ENCODE data around the gene CHTF8.

CHTF8 gene

DNA sequence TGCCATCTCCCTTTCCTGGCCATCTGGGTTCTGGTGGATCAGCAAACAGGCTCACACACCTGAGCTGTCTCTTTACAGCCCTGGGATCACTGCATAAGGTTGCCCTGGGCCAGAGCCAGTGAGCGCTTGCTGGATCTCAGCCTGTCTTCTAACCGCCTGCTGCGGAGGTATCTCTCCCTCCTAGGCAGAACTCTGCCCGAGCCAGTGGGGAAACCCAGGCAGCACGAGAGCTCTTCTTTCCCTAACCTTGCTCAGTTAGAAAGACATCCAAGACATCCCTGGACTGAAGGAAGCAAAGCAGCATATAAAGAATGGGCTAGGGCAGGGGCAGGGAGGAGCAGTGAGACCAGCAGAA is 20.5 kb downstream of the CHTF8 start:
- DNase-seq, result no peak

DNA sequence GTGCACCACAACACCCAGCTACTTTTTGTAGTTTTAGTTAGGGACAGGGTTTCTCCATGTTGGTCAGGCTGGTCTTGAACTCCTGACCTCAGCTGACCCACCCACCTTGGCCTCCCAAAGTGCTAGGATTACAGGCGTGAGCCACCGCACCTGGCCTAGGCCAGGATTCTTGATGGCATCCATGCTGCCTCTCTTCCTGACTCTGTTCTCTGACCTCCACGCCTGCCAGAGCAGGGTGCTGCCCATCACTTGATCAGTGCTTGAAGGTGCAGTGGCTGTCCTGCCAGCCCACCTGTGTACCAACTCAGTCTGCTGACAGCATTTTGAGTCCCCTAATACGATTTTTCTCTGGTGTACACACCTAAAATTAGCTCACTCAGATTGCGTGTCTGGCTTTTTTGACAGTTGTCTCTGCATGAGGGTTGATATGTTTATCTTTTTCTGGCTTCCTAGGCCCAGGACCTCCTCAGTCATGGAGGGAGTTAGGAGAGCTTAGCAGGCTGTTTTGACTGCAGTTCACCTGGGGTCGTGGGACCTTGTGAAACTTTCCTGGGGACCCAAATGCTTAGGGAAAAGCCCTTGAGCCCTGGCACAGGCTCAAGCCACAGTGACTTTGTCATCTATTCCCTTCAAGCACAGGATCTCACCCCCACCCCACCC is 21.0 kb downstream of the CHTF8 start:
- no peak for DNase-seq

DNA sequence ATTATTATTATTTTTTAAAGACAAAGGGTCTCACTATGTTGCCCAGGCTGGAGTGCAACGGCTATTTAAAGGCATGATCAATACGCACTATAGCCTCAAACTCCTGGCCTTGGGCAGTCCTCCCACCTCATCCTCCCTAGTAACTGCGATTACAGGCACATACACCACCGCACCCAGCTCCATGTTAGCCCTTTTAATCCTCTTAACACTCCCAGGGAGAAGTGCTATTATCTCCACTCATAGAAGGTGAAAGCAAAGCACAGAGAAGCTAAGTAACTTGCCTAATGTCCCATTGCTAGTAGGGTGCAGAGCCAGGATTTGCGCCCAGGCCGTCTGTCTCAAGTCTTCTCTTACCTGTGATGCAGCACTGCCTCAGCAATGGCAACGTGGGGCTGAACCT is 22.0 kb downstream of the CHTF8 start:
- DNase-seq, result no peak

DNA sequence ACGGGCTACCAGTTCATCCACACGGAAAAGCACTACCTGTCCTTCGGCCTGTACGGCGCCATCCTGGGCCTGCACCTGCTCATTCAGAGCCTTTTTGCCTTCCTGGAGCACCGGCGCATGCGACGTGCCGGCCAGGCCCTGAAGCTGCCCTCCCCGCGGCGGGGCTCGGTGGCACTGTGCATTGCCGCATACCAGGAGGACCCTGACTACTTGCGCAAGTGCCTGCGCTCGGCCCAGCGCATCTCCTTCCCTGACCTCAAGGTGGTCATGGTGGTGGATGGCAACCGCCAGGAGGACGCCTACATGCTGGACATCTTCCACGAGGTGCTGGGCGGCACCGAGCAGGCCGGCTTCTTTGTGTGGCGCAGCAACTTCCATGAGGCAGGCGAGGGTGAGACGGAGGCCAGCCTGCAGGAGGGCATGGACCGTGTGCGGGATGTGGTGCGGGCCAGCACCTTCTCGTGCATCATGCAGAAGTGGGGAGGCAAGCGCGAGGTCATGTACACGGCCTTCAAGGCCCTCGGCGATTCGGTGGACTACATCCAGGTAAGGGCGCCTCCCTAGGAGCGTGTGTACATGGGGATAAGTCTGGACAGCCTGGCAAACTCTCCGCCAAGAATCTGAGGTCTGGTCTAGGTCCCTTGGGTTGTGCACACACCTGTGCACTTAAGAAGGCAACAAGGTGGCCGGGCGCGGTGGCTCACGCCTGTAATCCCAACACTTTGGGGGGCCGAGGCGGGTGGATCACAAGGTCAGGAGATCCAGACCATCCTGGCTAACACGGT is 22.7 kb downstream of the CHTF8 start:
- no peak for DNase-seq

DNA sequence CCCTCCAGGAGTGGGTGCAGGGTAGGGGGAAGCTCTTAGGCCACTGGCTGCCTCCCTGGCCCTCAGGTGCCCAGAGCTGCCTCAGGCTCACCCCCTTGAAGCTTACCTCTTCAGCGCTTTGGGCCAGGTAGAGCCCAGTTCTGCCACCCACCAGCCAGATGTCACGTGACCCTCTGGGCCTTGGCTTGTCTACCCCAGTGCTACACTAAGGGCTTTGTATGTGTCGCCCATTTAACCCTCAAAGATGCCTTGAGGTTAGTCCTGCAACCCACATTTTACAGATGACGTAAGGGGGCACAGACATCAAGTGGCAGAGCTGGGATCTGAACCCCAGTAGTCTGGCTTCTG is 23.5 kb downstream of the CHTF8 start:
- no peak for DNase-seq

DNA sequence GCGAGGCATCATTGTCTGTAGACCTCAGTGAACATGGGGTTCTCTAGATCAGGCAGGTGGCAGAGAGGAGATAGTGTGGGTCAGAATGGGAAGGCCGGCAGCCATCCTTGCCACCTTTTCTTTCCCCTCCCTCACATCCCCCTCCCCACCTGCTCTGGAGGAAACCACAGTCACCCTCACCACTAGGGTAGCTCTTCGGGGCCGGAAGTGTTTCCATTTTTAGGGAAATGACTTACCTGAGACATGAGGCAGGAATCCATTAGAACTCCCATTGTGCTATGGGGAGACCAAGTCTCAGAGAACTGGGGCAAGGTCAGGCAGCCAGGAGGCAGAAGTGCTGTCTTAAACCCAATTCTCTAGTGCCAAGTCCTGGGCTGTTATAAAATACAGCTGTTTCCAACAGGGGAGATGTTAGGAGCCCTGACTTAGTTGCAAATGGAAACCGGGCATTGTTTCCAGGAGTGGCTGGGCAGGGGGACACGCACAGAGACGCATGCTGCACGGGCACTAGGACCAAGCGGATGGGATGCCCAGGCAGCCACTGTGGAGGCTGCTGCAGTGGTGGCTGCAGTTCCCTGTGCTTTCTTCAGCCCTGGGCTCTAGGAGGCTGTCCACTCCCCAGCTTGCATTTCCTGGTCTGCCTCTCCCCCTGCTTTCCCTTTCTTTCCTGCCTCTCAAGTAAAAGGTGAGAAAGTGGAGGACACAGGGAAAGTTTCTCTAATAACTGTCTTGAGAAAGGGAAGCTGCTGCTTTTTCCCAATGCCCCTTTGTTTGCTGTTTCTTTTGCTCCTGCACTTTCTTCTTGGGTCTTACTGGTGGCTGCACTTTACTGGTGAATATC is 24.1 kb downstream of the CHTF8 start:
- no peak for DNase-seq

DNA sequence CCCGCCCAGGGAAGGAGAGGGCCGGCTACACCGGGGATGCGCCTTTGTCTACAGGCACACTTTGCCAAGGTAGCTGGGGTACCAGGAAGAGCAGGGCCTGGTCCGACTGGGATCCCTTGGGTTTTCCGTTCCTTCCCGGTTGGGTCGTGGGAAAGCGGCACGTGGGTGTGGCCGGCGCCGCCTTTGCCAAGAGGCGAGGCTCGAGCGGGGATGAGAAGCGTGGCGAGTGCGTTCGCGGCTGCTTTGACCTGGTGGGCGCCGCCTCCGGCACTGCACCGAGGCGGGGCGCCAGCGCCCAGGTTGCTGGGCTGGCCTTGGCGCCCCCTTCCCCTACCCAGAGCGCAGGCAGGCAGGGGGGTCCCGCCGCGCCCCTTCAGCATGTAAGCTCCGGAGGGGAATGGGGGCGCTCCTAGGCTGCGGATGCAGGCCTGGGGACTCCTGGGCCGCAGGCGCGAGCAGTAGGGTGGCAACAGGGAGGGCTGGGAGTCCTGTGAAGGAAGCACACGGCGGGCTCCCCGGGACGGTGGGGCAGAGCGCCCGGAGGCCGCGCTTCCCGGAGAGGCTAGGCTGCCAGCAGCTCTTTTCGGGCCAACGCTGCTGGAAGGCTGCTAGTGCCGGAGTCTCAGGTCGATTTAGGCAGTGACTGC is 24.9 kb downstream of the CHTF8 start:
- DNase-seq, result no peak

DNA sequence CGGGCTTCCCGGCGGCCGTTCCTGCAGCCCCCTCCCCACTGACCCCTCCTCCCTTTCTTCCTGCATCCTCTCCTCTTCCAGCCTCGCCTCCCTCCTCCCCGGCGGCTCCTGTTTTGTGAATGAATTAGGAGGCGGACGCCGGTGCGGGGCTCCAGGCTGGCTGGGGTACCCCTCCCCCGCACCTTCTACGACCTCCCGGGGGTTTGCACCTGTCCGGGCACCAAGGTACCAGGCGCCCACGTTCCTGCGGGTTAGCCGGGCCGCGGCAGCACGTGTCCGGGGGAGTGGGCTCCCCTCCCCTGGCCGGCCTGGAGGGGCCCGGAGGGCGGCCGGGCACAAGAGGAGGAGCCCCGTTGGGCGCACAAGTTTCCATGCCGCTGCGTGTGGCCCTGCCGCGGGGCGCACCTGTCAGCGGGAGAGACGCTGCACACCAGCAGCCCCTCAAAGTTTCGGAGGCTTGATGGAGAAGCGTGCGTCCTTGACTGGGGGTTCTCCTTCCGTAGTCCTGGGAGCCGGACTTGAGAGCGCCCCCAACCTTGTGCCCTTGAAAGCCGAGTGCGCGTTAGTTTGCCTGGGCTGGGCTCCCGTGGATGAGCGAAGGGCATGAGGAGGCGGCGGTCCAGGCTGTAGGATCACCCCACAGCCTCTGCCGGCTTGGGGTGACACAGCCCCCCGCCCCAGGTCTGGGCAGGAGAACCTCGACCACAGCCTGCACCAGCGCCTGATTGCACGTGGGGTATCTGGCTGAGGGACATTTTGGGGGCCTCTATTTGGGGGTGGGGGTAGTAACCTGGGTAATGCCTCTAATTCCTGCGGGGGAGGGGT is 25.7 kb downstream of the CHTF8 start:
- DNase-seq, result no peak

DNA sequence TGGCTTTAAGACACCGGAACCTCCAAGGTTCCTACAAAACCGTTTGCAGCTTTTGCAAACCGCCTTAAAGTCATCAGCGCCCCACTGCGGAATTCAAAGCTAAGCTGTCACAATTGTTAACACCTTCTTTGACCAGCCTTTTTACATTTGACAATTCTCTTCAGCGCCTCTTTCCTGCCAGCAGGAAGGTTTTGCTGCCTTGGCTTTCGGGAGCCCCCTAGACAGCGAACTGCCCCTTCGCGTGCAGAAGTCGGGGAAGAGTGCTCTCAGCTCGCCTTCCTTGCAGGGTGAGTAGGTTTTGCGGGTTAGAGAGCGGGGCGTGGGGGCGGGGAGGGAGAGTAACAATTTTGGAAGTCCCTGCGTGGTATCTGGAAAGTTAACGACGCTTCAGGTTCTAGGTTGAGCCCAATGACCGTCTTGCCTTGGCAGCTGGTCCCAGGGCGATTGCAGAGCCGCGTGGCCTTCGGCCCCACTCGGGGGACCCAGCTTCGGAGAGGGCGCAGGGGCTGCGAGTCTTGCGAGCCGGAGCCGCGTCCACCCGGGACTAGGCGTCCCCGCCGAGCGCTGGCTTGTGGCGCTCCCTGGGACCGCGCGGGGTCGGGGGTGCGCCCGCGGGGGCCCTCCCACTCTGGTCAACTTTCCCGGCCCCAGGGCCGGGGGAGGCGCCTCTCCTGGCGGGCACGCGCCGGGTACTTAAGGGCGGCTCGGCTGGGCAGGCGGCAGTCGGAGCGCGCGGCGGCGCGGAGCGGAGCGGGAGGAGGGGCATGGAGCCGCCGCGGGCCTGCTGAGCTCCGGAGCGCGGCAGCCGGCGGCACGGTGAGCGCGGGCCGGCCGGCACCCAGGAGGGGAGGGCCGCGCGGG is 26.7 kb downstream of the CHTF8 start, which contains the start of gene HAS3:
Gene HAS3, plus strand, starts transcription at position 153 of the 861 bp plus-strand sequence. CDS start 3,743 bp downstream, outside the sequence.
- peak; percentile 22 for DNase-seq

DNA sequence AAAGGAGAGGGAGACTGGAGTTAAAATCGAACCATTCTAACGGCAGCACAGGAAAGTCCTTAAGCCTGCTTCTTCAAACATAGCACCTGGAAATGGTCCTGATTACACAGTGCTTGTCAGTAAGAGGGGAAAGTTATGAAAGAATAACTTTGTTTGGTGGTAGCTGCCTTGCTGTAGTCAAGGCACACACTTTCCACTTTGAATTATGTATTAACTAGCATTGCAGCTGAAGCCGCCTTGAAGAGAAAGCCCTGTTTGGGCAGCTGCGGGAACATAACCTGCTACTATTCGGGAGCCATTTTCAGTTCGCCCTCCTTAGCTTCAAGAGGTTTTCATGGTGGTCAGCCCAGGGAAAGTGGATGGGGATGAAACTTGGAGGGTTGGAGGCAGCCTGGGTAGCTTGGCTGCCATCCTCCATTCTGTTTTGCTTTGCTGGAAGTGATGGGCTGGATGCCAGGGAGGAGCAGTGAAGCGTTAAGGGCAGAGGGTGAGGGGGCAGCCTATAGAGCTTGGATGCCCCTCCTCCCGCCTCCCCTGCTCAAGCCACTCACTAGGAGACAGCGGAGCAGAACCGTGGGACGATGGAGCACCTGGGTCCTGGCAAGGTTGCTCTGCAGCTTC is 32.2 kb downstream of the CHTF8 start:
- no peak for DNase-seq

DNA sequence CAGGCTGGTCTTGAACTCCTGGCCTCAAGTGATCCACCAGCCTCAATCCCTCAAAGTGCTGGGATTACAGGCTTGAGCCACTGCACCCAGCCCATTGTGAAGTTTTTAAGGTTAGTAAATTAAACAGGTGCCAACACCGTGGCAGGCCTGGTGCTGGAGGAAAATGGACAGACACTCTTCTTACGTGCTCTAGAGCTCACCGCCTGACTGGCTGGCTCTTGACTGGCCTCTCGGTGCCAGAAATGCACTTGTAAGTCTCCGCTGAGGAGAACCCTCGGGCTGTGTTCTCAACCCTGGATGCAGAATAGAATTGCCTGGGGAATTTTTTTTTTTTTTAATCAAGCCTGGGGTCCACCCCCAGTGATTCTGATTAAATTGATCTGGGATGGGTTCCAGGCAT is 37.2 kb downstream of the CHTF8 start:
- no peak for DNase-seq

DNA sequence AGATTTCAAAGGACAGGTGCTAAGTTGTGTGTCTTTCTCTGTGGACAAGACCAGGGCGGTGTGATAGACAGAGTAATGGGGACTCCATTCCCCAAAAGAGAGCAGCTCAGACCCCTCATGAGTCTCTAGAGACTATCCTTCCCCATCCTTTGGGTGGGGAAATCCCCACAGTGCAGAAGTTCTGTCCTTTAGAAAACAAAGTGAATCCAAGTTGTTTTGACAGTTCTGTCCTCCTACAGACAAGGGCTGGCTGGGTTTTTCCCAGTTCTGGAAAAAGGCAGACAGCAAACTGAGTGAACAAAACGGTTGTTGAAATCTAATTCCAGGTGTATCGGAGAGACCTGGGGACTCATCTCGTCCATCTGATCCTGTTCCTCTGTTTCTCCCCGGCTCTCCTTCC is 37.9 kb downstream of the CHTF8 start:
- DNase-seq, result no peak

DNA sequence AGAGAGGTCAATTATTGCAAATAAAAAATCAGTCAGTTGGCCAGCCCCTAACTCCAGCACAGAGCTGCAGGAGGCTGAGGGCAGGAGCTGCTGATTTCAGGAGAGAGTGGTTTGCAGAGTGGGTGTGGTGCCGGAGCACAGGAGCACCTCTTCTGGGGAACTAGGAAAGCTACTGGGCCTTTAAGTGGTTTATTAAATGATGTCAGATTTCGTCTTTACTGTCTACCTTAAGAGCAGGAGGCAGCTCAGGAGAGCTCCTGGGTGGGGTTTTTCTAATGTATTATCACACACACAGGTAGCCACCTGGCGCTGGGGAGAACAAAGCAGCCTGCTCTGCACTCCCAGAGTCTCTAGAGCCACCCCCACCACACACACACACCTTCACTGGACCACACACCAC is 38.4 kb downstream of the CHTF8 start:
- no peak for DNase-seq

DNA sequence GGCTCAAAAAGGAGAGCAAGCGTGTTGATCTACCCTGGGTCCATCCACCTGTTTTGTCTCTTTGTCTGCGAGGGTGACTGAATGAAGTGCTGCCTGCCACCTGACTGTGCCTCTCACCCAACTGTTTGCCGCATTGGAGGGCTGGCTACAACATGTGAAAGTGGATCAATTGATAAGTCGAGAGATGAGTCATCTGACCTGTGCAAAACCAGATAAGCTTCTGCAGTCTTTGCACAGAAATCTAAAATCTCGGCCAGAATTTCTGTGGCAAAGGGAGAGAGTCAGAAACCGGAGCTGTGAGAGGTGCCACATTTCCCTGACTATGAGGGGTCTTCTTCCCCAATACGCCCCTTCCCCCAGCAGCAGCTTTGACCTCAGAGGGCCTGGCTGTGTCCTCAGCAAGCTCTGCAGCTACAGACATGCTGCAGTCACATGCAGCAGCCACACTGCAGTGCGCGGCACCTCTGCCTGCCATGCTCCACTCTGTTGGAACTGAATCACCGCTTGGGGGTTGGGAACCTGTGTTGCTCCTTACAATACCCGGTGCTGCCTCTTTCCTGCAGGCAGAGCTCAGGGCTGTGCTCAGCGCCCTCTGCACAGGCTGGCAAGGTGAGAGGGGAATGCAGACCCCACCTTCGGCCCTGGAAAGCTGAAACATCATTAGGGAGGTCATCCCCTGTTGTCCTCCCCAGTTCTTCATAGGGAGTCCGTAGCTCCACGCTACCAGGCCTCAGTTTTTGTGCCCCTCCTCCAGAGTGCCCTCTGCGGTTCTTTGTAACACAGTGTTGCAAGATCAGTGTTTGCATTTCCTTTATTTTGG is 43.1 kb downstream of the CHTF8 start:
- DNase-seq, result peak; percentile 36

DNA sequence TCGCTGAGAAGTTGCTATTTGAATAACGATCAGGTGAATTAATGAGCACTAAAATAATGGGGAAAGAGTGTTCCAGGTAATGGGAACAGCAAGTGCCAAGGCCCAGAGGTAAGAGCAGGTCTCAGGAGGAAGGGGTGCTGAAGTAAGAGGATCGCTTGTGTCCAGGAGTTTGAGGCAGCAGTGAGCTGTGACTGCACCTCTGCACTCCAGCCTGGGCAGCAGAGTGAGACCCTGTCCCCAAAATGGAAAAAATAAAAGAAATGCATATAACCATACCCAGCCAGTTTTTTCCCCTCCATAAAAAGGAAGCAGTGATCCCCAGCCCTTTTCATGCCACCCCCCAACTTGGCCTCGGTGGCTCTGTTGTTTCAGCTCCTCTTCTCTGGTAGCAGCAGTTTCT is 43.7 kb downstream of the CHTF8 start:
- no peak for DNase-seq

DNA sequence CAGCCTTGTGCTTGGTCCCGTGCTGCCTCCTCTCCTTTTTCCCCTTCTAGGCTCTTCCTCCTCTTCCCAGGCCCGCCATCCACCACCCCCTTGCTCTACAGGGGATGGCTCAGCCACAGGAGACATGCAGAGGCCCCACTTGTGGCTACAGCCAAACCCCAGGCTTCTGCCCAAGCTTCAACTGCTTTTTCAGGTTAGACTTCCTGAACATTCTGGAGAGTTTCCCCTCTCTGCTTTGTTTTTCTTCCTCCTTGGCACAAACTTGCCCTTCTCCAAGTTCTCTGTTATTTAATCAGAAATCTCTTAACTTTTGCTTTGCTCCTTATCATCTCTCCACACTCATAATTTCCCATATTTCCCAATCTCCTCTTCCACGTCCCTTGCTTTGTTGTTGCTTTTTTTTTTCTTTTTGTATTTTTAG is 45.2 kb downstream of the CHTF8 start:
- no peak for DNase-seq

DNA sequence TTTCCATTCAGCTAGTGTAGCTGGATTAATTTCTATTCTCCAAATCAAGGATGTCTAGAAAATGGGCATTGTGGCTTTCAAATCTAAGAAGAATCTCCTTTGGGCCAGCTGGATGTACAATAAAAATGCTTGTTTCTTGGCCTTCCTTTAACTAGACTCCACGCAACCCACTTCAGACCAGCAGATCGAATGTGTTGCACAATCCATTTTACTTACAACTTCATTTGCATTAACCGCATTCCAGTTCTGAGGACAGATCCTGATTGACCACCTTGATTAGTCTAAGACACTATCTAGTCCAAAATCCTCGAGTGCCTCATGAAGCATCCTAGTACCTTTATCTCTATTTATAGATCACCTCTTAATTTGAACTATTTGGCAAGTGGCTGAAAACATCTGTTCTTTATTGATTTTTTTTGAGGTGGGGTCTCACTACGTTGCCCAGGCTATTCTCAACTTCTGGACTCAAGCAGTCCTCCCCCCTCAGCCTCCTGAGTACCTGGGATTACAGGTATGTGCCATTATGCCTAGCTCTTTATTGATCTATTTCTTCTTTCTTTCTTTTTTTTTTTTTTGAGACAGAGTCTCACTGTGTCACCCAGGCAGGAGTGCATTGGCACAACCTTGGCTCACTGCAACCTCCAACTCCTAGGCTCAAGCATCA is 47.2 kb downstream of the CHTF8 start:
- no peak for DNase-seq

DNA sequence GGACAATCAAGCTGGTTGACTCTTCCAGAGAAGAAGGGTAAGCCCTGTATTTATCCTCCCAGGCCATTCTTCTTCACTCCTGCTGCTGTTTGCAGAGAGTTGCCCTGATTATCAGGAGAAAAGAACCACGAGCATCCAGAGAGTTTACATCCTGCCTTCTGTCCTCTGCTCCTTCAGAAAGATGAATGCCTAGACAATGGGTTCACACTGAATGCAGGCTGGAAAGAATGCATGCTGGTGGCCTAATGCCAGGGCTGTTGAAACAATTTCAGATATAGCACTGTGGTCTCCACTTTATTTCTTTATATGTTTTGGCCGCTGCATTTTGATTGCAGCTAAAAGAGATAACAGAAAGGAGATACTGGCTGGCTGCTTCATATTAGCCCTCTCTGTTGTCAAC is 48.1 kb downstream of the CHTF8 start:
- no peak for DNase-seq

DNA sequence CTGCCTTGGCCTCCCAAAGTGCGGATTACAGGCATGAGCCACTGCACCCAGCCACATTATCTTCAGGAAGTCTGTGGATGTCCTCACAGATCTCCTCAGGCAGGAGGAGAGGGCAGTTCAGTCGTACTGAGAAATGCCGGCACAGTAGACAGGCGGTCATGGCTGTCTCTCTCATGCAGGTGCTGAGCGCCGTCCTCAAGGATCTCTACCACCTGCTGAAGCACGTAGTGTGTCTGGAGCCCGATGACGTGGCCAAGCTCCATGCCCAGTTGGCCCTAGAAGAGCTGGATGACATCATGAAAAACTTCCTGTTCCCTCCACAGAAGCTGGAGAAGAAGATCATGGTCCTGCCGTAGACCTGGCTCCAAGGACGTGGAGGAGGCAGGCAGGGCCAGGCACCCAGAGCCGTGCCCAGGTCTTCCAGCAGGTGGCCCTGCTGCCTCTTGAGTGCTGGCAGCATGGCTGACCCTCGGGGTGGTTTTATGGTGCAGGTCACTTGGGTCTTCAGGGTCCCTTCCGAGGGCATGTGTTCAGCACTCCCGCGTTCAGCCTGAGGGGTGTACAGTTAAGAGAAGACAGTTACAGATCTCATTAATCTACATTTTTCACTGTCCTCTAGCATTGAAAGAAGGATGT is 49.0 kb downstream of the CHTF8 start:
- DNase-seq, result no peak

Data from stimulated activated CD4-positive, alpha-beta T cell treated with anti-CD3 and anti-CD28 coated beads, Interleukin-1b, Interleukin-23, amount 100 ng/mL, for 48 hours (primary cell).